GM12891 (cell line): Measurements from ENCODE around the gene GID8.

Source experiments
- POLR2A ChIP-seq: IDR thresholded peaks from 2 replicates; pipeline ENCODE4 v1.6.1; 2011; ENCODE audit warnings: low read depth, low read length, control low read depth
- POLR2AphosphoS5 ChIP-seq: IDR thresholded peaks from 2 replicates; pipeline ENCODE4 v1.6.1; 2011; ENCODE audit warnings: low read depth, low read length, control low read depth
- TAF1 ChIP-seq: IDR thresholded peaks from 2 replicates; pipeline ENCODE4 v1.6.1; 2011; ENCODE audit warnings: low read depth, low read length, control low read depth

- TF ChIP-seq POLR2A (no peak), TAF1 (no peak), POLR2AphosphoS5 (no peak)
Measured at GRCh38 chr20:62891111-62891510, 46.8 kb upstream of the GID8 start.
